ENCODE results near the gene DHPS.

GRCh38 chr19:12647490-12648071, 34.1 kb downstream of the DHPS start:
- TF ChIP-seq EZH2phosphoT487 (IDR thresholded peaks at IDR 0.05; ENCODE audit: insufficient read depth, low read depth) (no peak), EZH2 (IDR thresholded peaks at IDR 0.05; ENCODE audit: insufficient read depth, poor library complexity, severe bottlenecking) (no peak)
